DMS153 (cell line): Measurements from ENCODE around the gene EPB41.
"Not testable (repeated sequence)": the region's sequence is repeated elsewhere in the genome, so short reads cannot be mapped to it uniquely, and the experiment has no call there.

Experiments
- DNase-seq: peaks from one replicate; lab custom pipeline; 2025; lab: John Stamatoyannopoulos, UW

EPB41 gene

GRCh38 chr1:28982198-28982597, 67.8 kb downstream of the EPB41 start:
- no peak for DNase-seq

DNA sequence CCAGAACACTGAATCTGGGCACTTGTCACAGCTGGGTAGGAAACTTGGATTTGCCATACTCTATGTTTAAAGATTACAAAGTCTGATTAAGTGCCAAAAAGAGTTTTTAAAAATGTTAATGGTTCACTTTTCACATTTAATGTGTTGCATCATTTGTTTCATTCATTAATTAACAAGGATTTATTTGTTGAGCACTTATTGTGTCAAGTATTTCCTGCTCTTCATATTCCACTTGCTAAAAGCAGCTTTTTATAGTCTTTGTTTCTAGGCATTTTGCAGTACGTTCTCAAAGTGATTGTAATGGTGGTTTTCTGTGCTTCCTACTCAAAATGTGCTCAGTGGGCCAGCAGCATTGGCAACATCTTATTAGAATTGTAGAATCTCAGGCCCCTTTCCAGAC, 68.7 kb downstream of the EPB41 start:
- DNase-seq = no peak

DNA sequence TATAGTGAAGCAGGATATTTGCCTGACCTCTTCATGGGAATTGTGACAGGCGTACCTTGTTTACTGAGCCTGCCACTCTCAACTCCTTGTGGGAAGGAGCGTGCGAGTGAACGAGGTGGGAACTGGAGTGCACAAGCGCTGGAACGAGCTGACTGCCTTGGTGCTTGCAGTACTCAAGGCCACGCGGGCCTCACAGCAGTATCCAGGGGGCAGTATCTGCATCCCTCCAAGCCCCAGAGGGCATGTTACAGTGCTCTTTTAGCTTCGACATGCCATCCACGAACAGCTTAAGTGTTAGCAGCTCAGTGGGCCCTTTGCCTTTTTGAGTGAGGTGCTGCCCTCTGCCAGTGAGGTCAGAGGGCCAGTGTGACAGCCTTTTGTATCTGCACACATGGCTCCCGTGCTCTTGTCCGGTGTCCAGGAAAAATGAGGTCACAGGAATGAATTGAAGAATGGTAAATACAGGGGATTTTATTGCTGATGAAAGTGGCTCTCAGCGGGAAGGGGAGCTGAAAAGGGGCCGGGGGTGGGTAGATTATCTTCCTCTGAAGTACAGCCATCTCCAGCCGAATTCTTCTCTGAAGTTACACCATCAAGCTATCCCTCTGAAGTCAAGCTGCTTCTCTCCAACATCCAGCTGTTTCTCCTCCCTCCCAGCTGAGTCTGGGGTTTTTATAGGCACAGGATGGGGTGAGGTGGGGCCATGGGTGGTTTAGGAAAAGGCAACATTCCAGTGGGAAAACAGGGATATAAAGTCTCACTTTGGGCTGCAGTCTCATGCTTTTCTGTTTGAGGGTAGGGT, 69.3 kb downstream of the EPB41 start:
- no peak for DNase-seq

- DNase-seq = no peak
Measured at GRCh38 chr1:28984311-28984684, 69.9 kb downstream of the EPB41 start.

GRCh38 chr1:28985427-28985826, 71.1 kb downstream of the EPB41 start:
- no peak for DNase-seq

DNA sequence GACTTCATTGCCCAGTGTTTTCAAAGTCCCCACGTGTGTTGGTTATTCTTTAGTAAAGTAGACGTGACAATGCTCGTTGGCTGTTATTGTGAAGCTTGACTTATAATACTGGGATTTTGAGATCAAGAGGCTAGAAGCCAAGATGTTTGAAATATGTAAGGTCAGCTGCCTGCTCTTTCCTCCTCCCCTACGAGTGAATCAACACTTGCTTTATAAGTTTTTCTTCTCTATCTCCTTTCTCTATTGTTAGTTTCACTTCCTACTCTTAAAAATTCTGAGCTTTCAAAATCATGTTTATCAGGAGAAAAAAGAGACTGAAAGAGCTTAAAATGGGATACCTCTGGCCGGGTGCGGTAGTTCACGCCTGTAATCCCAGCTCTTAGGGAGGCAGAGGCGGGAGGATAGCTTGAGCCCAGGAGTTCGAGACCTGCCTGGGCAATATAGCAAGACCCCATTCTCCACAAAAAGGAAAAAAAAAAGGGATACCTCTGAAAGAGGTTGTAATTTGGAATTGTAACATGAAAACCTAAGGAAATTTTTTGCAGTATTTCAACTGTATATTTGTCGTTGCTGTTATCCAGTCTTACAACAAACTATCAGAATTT, 72.0 kb downstream of the EPB41 start:
- DNase-seq = no peak

DNA sequence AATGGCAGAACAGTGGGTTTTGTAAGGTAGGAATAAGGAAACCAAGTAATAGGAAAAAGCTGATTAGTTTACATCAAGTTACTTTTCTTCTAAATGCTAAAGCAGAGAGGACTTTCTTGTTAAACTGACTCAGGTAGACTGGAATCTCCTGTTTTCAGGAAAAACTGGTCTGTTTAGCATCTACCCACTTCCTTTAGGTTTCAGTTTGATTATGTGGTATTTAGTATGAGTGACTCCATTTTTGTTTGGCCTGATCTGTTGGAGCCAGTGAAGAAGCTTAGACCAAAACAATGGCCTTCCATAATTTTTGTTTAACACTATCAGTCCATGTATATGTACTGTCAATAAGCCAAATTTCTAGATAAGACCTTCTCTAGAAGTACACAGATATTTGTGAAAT, 88.4 kb downstream of the EPB41 start:
- DNase-seq = no peak

- no peak for DNase-seq
Measured at GRCh38 chr1:29004288-29004687, 89.9 kb downstream of the EPB41 start.

DNA sequence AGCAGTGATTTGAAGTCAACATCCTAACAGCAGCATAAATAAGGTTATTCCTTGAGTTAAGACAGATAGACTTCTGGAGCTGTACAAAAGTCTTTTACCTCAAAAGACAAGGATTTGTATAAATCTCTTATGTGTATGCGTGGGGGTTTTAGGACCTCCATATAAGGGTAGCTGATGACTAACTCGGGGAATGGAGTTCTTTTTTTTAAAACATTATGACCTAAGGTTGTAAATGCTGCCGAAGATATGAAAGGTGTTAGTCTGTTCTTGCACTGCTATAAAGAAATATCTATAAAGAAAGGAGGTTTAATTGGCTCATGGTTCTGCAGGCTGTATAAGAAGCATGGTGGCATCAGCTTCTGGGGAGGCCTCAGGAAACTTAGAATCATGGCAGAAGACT, 90.4 kb downstream of the EPB41 start:
- no peak for DNase-seq

DNA sequence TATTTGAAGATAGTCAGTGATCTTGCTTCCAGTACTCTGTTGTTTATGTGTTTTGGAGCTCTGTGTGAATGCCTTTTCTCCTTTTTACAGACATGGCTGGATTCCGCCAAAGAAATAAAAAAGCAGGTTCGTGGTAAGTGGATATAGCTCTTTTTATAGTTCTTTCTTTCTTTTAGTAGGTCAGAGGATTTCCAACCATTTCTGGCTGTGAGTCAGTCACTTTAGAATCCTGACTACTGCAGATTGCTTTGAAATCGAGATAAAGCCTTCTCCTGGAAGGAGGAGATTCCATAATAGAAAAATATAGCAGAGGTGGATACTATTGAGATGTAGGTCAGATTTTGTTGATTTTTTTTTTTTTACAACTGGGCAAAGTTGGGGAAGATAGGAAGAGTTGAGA, 97.4 kb downstream of the EPB41 start:
- no peak for DNase-seq

DNA sequence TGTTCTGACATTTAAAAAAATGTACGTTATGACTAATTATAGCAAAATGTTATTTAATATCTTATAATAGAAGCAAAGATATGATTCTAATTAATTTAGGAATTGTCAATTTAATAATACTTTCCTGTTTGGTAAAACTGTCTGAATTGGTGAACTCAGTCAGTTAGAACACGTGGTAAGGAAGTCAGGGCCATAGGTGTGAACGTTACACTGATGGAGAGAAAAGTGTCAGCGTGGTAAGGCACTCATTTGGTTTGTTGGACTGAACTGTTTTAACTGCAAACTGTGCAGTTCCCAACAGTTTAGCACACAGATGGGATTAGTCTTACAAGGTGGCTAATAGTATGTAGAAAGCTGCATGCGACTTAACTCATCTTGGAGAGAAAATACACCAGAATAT, 102.9 kb downstream of the EPB41 start:
- no peak for DNase-seq

- no peak for DNase-seq
Measured at GRCh38 chr1:29017975-29018712, 103.8 kb downstream of the EPB41 start.

- DNase-seq = no peak
Measured at GRCh38 chr1:29022620-29023019, 108.3 kb downstream of the EPB41 start.

GRCh38 chr1:29029667-29030066, 115.3 kb downstream of the EPB41 start:
- peak; percentile 68 for DNase-seq

GRCh38 chr1:29032841-29033240, 118.5 kb downstream of the EPB41 start:
- DNase-seq = no peak

DNA sequence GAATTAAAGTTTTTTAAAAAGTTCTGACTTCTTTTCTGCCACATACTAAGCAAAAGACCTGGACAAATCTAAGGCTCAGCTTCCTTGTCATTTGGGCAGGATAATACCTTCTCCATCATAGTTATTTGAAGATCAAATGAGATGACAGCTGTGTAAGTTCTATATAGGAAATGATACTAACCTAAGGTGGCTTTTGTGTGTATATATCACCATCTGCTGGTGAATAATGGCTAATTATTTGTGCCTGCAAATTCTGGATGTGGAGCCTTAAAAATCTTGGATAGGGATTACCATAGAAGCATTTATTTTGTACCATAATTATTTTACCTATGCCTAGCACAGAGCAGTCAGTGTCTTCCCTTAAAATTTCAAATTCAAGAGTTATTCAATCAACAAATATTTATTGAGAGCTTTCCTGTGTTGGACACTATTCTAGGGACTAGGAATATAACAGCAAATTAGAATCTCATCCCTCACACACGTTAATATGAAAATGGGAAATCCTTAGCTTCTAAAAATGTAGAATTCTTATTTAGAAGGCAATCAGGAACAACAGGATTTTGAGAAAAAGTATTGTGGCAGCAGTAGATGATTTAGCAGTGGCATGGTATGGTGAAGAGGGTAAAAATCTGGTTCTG, 119.6 kb downstream of the EPB41 start:
- DNase-seq = peak; percentile 81

GRCh38 chr1:29043274-29043965, 129.1 kb downstream of the EPB41 start:
- no peak for DNase-seq

DNA sequence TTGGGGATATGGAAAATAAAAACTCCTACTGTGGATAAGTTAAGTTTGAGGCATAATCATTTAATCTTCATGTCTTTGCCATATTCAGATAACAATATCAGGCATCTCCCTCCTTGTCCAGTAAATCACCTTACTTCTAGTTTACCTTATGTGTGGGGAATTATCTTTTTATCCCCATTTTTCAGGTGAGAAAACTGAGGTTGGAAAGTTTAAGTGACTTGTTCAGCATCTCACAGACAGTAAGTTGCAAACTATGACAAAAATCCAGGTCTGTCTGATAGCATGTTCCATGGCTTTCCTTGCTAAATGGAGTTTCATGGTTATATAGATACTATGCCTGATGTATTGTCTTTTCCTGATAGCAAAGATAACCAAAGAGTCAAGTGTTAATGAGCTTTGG, 129.6 kb downstream of the EPB41 start:
- no peak for DNase-seq

GRCh38 chr1:29045663-29046062, 131.3 kb downstream of the EPB41 start:
- not testable (repeated sequence) for DNase-seq

DNA sequence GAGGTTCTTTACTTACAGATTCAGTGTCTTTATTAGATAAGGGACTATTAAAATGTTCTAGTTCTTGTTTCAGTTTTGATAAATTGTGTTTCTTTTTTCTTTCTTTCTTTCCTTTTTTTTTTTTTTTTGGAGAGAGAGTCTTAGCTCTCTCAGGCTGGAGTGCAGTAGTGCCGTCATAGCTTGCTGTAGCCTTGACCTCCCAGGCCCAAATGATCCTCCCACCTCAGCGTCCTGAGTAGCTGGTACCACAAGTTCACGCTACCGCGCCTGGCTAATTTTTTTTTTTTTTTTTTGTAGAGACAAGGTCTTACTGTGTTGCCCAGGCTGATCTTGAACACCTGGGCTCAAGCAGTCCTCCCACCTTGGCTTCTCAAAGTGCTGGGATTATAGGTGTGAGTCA, 132.8 kb downstream of the EPB41 start:
- DNase-seq = no peak

DNA sequence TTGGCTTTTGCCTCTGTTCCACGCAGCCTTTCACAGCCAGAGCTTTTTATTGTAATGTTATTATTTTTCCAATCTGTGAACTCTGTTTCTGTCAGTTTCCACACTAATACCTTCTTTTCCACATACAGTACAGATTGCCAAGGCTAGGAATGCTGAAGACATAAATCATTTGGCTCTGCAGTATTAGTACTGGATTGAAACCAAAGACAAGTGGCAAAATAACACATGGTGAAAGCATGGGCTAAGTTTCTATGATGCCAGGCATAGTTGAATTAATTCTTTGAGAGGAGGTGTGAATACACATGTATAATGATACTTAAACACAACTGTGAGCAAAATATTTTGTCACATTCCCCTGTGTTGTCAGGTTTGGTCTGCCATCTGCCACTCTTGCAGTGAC, 135.8 kb downstream of the EPB41 start:
- no peak for DNase-seq

GRCh38 chr1:29052100-29052499, 137.7 kb downstream of the EPB41 start:
- no peak for DNase-seq
